HG03159 (cell line): ENCODE measurements around the gene SREK1IP1.

Source experiments
- ATAC-seq: cut with Tn5 transposase; IDR thresholded peaks from one replicate; pipeline ENCODE4 v1.9.1; 2021; ENCODE audit warnings: mild to moderate bottlenecking, moderate library complexity; ENCODE audit not compliant: unreplicated experiment

The SREK1IP1 gene

DNA sequence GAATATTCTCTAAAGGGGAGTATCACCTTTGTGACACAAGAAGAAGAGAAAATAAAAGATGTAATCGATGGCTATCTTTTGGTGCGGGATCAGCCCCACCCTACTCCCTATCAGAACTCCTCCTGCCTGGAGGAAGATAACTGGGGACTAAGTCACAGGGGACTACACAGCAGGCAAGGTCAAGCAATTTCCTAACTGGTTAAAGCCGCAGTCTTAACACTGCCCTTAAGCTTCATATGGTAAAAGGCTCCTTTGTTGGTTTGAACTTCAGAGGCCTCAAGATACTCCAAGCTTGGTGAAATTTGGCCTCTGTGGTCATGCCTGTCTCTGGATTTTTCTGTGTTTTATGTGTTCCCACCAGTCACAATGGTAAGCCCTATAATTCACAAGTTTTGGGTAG is 79.5 kb downstream of the SREK1IP1 start:
- no peak for ATAC-seq

DNA sequence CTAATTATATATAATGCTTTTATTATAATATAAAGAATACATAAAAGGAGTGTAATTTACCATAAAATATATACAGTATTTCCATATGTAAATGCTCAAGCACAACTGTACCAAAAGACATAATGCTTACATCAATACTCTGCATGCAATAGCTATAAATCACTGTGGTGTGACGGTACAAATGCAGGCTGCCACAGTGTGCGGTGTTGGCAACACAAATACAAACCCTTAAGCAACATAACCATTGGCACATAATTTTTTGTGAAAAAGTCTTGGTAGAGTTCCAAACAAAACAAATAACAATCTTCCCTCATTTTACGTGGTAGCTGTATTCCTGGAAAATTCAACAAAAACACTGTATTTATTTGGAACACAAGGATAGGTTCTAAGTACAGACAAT is 80.1 kb downstream of the SREK1IP1 start:
- no peak for ATAC-seq

DNA sequence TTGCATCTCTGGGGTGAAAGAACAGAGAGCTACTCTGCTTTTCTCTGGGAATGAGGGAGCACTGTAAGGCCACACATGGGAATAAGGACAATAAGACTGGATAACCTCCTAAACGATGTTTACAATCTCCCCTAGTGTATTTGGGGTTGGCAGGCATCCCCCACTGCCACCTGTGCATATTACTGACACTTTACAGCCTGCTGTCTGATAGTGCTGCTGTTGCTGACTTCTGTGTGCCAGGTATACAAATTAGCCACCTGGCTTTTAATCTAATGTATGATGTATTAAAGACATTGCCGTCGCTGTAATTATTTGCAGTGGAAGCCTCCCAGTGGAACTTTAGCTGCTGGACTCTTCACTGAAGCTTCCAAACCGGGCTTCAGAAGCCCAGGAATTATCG is 82.6 kb downstream of the SREK1IP1 start:
- ATAC-seq, result no peak

DNA sequence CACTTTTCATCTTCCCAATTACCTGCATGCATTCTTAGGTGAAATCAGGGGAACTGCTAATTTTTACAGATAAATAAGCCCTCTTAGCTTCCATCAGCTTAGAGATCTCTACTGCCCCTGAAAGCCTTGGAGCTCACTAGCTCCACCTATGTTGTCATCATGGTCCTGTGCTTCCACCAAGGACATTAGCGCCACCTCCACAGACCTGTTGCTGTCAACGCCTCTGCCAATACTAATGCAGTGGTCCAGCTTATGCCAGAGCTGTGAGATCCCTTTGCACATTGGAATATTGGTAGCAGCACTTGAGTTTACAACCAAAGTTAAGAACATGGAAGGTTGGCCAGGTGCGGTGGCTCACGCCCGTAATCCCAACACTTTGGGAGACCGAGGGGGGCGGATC is 85.9 kb downstream of the SREK1IP1 start:
- no peak for ATAC-seq

DNA sequence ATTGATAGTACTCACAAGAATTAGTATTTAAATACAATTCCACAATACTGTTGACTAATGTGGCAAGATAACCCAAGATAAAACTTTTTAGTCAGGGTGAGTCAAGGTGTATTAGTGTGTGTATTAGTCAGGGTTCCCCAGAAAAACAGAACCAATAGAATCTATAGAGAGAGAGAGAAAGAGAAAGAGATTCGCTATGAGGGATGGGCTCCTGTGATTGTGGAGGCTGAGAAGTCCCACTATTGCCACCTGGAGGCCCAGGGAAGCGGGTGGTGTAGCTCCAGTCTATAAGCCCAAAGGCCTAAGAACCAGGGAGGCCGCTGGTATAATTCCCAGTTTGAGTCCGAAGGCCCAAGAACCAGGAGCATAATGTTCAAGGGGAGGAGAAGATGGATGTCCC is 88.2 kb downstream of the SREK1IP1 start:
- no peak for ATAC-seq

DNA sequence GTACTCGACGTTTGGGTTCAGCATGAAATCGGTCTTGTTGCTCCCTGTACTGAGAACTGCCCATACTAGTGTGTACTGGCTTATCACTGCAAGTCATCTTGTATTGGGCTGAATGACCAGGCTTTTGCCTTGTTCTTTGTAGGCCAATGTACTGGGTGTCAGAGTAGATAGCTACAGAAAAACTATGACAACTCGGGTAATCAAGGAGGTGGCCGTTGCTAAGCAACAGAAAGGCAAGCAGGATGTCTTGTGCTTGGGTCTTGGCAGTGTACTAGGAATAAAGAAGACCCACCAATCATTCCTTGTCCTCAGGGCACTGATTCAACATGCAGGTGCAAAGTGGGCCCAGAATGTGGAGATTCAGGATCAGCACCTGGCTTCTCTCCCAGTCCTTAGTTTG is 90.1 kb downstream of the SREK1IP1 start:
- ATAC-seq, result no peak

DNA sequence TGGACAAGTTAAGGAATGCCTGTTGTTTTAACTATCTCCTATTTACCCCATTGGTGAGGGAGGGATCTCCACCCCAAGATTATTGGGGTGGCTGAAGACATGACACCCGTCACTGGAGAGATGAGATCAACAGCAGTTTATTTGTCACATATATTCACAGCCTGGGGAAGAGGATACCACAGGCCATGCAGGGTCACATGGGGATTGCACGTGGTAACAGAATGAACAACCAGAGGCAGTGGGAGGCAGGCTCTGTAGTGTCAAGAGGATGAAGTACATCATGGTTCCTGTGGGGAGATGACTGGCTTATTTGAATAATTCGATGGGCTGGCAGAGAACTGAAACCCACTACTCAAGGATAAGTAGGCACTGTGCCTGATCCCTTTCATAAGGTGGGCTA is 96.8 kb downstream of the SREK1IP1 start:
- ATAC-seq, result no peak

DNA sequence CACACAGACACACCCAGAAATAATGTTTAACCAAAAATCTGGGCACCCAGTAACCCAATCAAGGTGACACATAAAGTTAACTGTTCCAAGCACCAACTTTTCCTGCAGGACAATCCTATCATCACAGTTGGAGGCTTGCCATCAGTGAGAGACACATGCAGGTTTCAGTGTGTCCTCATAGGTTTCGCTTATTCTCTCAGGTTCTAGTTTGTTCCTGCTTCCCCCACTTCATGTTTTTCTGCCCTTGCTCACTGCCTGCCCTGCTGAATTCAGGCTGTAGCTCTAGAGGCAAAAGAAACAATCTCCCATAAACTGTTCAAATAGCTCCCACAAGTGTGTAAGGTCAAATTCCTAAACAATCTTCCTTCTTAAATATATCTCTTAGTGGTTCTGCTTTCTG is 98.2 kb downstream of the SREK1IP1 start:
- no peak for ATAC-seq
